ENCODE measurements around the gene HTR4.

- TF ChIP-seq CTCF (IDR thresholded peaks at IDR 0.05) (no peak), POLR2A (IDR thresholded peaks at IDR 0.05) (no peak)
These were observed 142.4 kb downstream of the HTR4 start for GRCh38 chr5:148511810-148512347.

Measured in esophagus squamous epithelium (tissue), 4 donors.